A549 (cell line): ENCODE results near the gene HES4. TPM values are rescaled to one million over a fixed set of nuclear protein-coding genes. Genes with fewer than 3 reads are reported as not detected.
"Not testable (repeated sequence)": the region's sequence is repeated elsewhere in the genome, so short reads cannot be mapped to it uniquely, and the experiment has no call there.

ENCODE experiments used
- ATAC-seq, 2 experiments: fragments of 200-7000 bp in 1 of 2; fragments of >200 bp in 1 of 2; cut with Nextera tagmentation in 1 of 2; cut with Tn5 transposase in 1 of 2; 3 replicates each; pipeline versions ENCODE4 v1.8.0 to v1.9.1; 2018 to 2020; ENCODE audit warnings: mild to moderate bottlenecking in 1 of 2, moderate library complexity in 1 of 2
- CTCF ChIA-PET: fragments of 300-600 bp; sonication (Branson Sonifier 250); formaldehyde crosslinking; extraction: SDS; loops from one replicate; lab custom pipeline; 2021; ENCODE audit warnings: antibody characterized with exemption, inconsistent platforms; lab: Yijun Ruan, JAX
- POLR2A ChIA-PET: fragments of 350-600 bp; formaldehyde crosslinking; extraction: SDS; loops from one replicate; lab custom pipeline; 2021; ENCODE audit warnings: antibody characterized with exemption, inconsistent platforms; lab: Yijun Ruan, JAX
- DNase-seq, 2 experiments: peaks; one replicate each; pipeline versions ENCODE4 v3.0.0 to v3.0.0-alpha.2; 2011 to 2016; ENCODE audit warnings: low read depth in 1 of 2, low spot score in 1 of 2
- FAIRE-seq: peaks from 2 replicates; lab custom pipeline; 2011; peaks lifted over from hg19 to GRCh38; lab: Jason Lieb, UNC
- H3K27ac ChIP-seq, 2 experiments: fragments of >200 bp; sonication (Bioruptor Twin); formaldehyde crosslinking; 3 replicates each; pipeline ENCODE4 v1.5.1; 2016 to 2017
- H3K4me1 ChIP-seq: fragments of >200 bp; sonication (Bioruptor Twin); formaldehyde crosslinking; 3 replicates; pipeline ENCODE4 v1.6.1; 2016
- H3K4me2 ChIP-seq: fragments of >200 bp; sonication (Bioruptor Twin); formaldehyde crosslinking; 3 replicates; pipeline ENCODE4 v1.6.1; 2016
- H3K4me3 ChIP-seq: fragments of >200 bp; sonication (Bioruptor Twin); formaldehyde crosslinking; 3 replicates; pipeline ENCODE4 v1.5.1; 2016
- H3K9me3 ChIP-seq: fragments of >200 bp; sonication (Bioruptor Twin); formaldehyde crosslinking; 3 replicates; pipeline ENCODE4 v1.6.1; 2016
- BCL3 ChIP-seq: fragments of >200 bp; sonication (Bioruptor Twin); formaldehyde crosslinking; IDR thresholded peaks from 3 replicates; pipeline ENCODE4 v1.6.1; 2016
- CBX8 ChIP-seq: fragments of 200-600 bp; sonication (generic); IDR thresholded peaks from 2 replicates; pipeline ENCODE4 v1.6.1; 2016
- CEBPB ChIP-seq, 2 experiments: fragments of >200 bp in 1 of 2; sonication (Bioruptor Twin) in 1 of 2; formaldehyde crosslinking in 1 of 2; IDR thresholded peaks; 2 replicates each; pipeline ENCODE4 v1.6.1; 2012 to 2016
- CHD2 ChIP-seq: fragments of 150-350 bp; IDR thresholded peaks from 2 replicates; pipeline ENCODE4 v1.6.1; 2014; ENCODE audit warnings: low read length; ENCODE audit not compliant: partially characterized antibody
- E2F6 ChIP-seq: IDR thresholded peaks from 2 replicates; pipeline ENCODE4 v1.6.1; 2012; ENCODE audit warnings: low read depth, borderline replicate concordance
- ESRRA ChIP-seq: fragments of 150-350 bp; IDR thresholded peaks from 2 replicates; pipeline ENCODE4 v1.6.1; 2014; ENCODE audit warnings: mild to moderate bottlenecking, low read length, borderline replicate concordance
- FOSB ChIP-seq: fragments of 250-450 bp; sonication (Bioruptor Pico); IDR thresholded peaks from 2 replicates; pipeline ENCODE4 v1.5.0; 2020; ENCODE audit warnings: mild to moderate bottlenecking, moderate library complexity
- GATA3 ChIP-seq: IDR thresholded peaks from 2 replicates; pipeline ENCODE4 v1.6.1; 2012; ENCODE audit warnings: borderline replicate concordance
- HOXA7 ChIP-seq: fragments of 250-450 bp; sonication (Bioruptor Pico); IDR thresholded peaks from 2 replicates; pipeline ENCODE4 v1.5.0; 2020; ENCODE audit warnings: mild to moderate bottlenecking, moderate library complexity
- HOXB13 ChIP-seq: fragments of 250-450 bp; sonication (Bioruptor Pico); IDR thresholded peaks from 2 replicates; pipeline ENCODE4 v1.5.0; 2020; ENCODE audit warnings: low read depth, mild to moderate bottlenecking, moderate library complexity
- HOXB5 ChIP-seq: fragments of 250-450 bp; sonication (Bioruptor Pico); IDR thresholded peaks from 2 replicates; pipeline ENCODE4 v1.5.0; 2020; ENCODE audit warnings: mild to moderate bottlenecking, moderate library complexity
- JUNB ChIP-seq: fragments of >200 bp; sonication (Bioruptor Twin); formaldehyde crosslinking; IDR thresholded peaks from 2 replicates; pipeline ENCODE4 v1.6.1; 2016
- KDM5A ChIP-seq: fragments of 200-600 bp; sonication (generic); IDR thresholded peaks from 2 replicates; pipeline ENCODE4 v1.6.1; 2016; ENCODE audit warnings: antibody characterized with exemption, mild to moderate bottlenecking
- MAFK ChIP-seq: fragments of 450-650 bp; IDR thresholded peaks from 2 replicates; pipeline ENCODE4 v1.6.1; 2014; ENCODE audit not compliant: partially characterized antibody
- MAZ ChIP-seq: fragments of 150-350 bp; IDR thresholded peaks from 2 replicates; pipeline ENCODE4 v1.6.1; 2014; ENCODE audit warnings: antibody characterized with exemption, low read depth, low read length, borderline replicate concordance
- NPAS2 ChIP-seq: fragments of 250-450 bp; sonication (Bioruptor Pico); IDR thresholded peaks from 2 replicates; pipeline ENCODE4 v1.8.0; 2022; ENCODE audit warnings: mild to moderate bottlenecking, moderate library complexity, borderline replicate concordance
- PBX3 ChIP-seq: IDR thresholded peaks from 2 replicates; pipeline ENCODE4 v1.6.1; 2012
- POLR2AphosphoS2 ChIP-seq: conservative IDR thresholded peaks from 2 replicates; pipeline ENCODE4 v1.6.1; 2012; ENCODE audit warnings: low read length, improper control_type of control experiment, inconsistent platforms
- RAD21 ChIP-seq, 2 experiments: fragments of >200 bp in 1 of 2; sonication (Bioruptor Twin) in 1 of 2; formaldehyde crosslinking in 1 of 2; IDR thresholded peaks in 1 of 2; conservative IDR thresholded peaks in 1 of 2; 2 replicates in 1 of 2; 3 replicates in 1 of 2; pipeline ENCODE4 v1.6.1; 2012 to 2018; ENCODE audit warnings: inconsistent platforms in 1 of 2
- RCOR1 ChIP-seq: fragments of 150-350 bp; IDR thresholded peaks from 2 replicates; pipeline ENCODE4 v1.6.1; 2014; ENCODE audit warnings: antibody characterized with exemption, low read length, low read depth
- RNF2 ChIP-seq: fragments of 200-600 bp; sonication (generic); IDR thresholded peaks from 2 replicates; pipeline ENCODE4 v1.6.1; 2016; ENCODE audit warnings: low read depth, mild to moderate bottlenecking, antibody characterized with exemption, moderate library complexity, borderline replicate concordance
- SMC3 ChIP-seq: fragments of >200 bp; sonication (Bioruptor Twin); formaldehyde crosslinking; IDR thresholded peaks from 3 replicates; pipeline ENCODE4 v1.6.1; 2018; ENCODE audit warnings: inconsistent platforms
- TFCP2L1 ChIP-seq: fragments of 250-450 bp; sonication (Bioruptor Pico); IDR thresholded peaks from 2 replicates; pipeline ENCODE4 v1.5.0; 2021; ENCODE audit warnings: mild to moderate bottlenecking
- ZC3H11A ChIP-seq: fragments of 450-650 bp; IDR thresholded peaks from 2 replicates; pipeline ENCODE4 v1.6.1; 2014; ENCODE audit warnings: antibody characterized with exemption, mild to moderate bottlenecking
- ZFP36 ChIP-seq: fragments of 450-650 bp; IDR thresholded peaks from 2 replicates; pipeline ENCODE4 v1.6.1; 2014; ENCODE audit warnings: borderline replicate concordance; ENCODE audit not compliant: partially characterized antibody
- ZNF302 ChIP-seq: fragments of 250-450 bp; sonication (Bioruptor Pico); IDR thresholded peaks from 2 replicates; pipeline ENCODE4 v1.9.0; 2021; ENCODE audit warnings: inconsistent platforms, mild to moderate bottlenecking, moderate library complexity
- WGBS: methylation state at CpG from one replicate; pipeline ENCODE4 v1.1.6; 2017; ENCODE audit errors: missing lambda C conversion rate; 5-methylcytosine and 5-hydroxymethylcytosine counted together
- polyA plus RNA-seq, 4 experiments: library from polyadenylated mRNA; depleted of rRNA in 3 of 4; stranded (reverse); fragments of >200 nt; fragmentation: RNase III in 1 of 4; extraction: RNeasy Plus Mini Kit Qiagen cat#74134 plus additional on column Dnase treatment in 1 of 4; gene quantifications; 2 replicates in 3 of 4; 3 replicates in 1 of 4; pipeline ENCODE4 v1.2.3, GENCODE V29; 2011 to 2017
- TF ChIP-seq, protein P1 (sequence below): fragments of 250-450 bp; sonication (Bioruptor Pico); IDR thresholded peaks from 2 replicates; pipeline ENCODE4 v1.5.0; 2021; ENCODE audit warnings: mild to moderate bottlenecking, moderate library complexity, borderline replicate concordance
- TF ChIP-seq, protein P2 (sequence below): fragments of >200 bp; sonication (Bioruptor Twin); formaldehyde crosslinking; IDR thresholded peaks from 3 replicates; pipeline ENCODE4 v1.5.1; 2016
- TF ChIP-seq, protein P3 (sequence below): fragments of >200 bp; sonication (Bioruptor Twin); formaldehyde crosslinking; IDR thresholded peaks from 2 replicates; pipeline ENCODE4 v1.6.1; 2016

HES4 gene
- polyA plus RNA-seq, 2 of the 4 experiments (the other 2 are of a cell fraction) = 5.9 to 8.4 TPM

DNA sequence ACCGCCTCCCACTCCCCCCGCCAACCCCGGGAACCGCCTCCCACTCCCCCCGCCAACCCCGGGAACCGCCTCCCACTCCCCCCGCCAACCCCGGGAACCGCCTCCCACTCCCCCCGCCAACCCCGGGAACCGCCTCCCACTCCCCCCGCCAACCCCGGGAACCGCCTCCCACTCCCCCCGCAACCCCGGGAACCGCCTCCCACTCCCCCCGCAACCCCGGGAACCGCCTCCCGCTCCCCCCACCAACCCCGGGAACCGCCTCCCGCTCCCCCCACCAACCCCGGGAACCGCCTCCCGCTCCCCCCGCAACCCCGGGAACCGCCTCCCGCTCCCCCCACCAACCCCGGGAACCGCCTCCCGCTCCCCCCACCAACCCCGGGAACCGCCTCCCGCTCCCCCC is 23.1 kb downstream of the HES4 start:
- CTCF ChIA-PET = interaction anchor here (0.9 to 3.7 kb wide), 10 partner anchors 10 to 110 kb away, joined by 3 to 26 read pairs (median 4); partner anchors contain the start of gene PLEKHN1
- not testable (repeated sequence) for ATAC-seq, H3K9me3 ChIP-seq, DNase-seq, FAIRE-seq, H3K4me1 ChIP-seq
- POLR2A ChIA-PET = interaction anchor here (0.9 to 1.4 kb wide), 5 partner anchors 9 to 36 kb away, joined by 3 to 14 read pairs (median 4); partner anchors contain the start of genes NOC2L and PLEKHN1
- Histone ChIP-seq H3K27ac (peak overlapping the region in 1 of 2 experiments; percentile 90; a peak in 3 of 6 replicates), H3K4me3 (peak overlapping the region; percentile 38; the same call in 1 of the 3 replicates), H3K4me2 (peak overlapping the region; percentile 82)
- TF ChIP-seq GATA3 = peak; percentile 62
- no CpG with 5 or more reads among the region's 39 CpGs for WGBS

- no peak for FAIRE-seq
- Histone ChIP-seq H3K27ac (peak overlapping the region; percentile 69 to 90), H3K4me2 (peak overlapping the region; percentile 82), H3K4me3 (peak overlapping the region; percentile 38), H3K4me1 (peaks cover 7% of the 10 kb centered on the region; the same call in 1 of the 3 replicates), H3K9me3 (no peaks in the 10 kb centered on the region)
- WGBS = 6% methylated on average over 6 of the region's 40 CpGs
- DNase-seq = peak; percentile 80 to 84
- ATAC-seq = peak; percentile 82 to 94
- ChIA-PET POLR2A (interaction anchor here (0.9 to 1.4 kb wide), 5 partner anchors 8 to 35 kb away, joined by 3 to 14 read pairs (median 4); partner anchors contain the start of genes NOC2L and PLEKHN1), CTCF (interaction anchor here (0.6 to 3.7 kb wide), 12 partner anchors 8 to 111 kb away, joined by 3 to 26 read pairs (median 3); partner anchors contain the start of gene PLEKHN1)
- TF ChIP-seq BCL3 (no peak), HOXB5 (no peak), CEBPB (IDR thresholded peaks at IDR 0.05) (no peak), KDM5A (no peak), SMC3 (peak; percentile 58), FOSB (CRISPR knock-in tag) (no peak), NPAS2 (CRISPR knock-in tag) (no peak), PBX3 (no peak), MAFK (no peak), CBX8 (no peak), ZNF302 (CRISPR knock-in tag) (no peak), CHD2 (no peak), MAZ (0 out of 2 replicates have a peak, but pooled peaks have one; percentile 11), E2F6 (no peak), ZFP36 (no peak), RAD21 (conservative IDR thresholded peaks at IDR 0.05 in 1 of 2, IDR thresholded peaks at IDR 0.05 in 1 of 2) (peak; percentile 52 to 54), ESRRA (no peak), RNF2 (no peak), RCOR1 (no peak), ZC3H11A (no peak), JUNB (no peak), TFCP2L1 (CRISPR knock-in tag) (no peak), HOXA7 (CRISPR knock-in tag) (no peak), POLR2AphosphoS2 (no peak), HOXB13 (CRISPR knock-in tag) (no peak)
- TF ChIP-seq, protein P1, sequence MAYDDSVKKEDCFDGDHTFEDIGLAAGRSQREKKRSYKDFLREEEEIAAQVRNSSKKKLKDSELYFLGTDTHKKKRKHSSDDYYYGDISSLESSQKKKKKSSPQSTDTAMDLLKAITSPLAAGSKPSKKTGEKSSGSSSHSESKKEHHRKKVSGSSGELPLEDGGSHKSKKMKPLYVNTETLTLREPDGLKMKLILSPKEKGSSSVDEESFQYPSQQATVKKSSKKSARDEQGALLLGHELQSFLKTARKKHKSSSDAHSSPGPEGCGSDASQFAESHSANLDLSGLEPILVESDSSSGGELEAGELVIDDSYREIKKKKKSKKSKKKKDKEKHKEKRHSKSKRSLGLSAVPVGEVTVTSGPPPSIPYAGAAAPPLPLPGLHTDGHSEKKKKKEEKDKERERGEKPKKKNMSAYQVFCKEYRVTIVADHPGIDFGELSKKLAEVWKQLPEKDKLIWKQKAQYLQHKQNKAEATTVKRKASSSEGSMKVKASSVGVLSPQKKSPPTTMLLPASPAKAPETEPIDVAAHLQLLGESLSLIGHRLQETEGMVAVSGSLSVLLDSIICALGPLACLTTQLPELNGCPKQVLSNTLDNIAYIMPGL = no peak
- TF ChIP-seq, protein P2, sequence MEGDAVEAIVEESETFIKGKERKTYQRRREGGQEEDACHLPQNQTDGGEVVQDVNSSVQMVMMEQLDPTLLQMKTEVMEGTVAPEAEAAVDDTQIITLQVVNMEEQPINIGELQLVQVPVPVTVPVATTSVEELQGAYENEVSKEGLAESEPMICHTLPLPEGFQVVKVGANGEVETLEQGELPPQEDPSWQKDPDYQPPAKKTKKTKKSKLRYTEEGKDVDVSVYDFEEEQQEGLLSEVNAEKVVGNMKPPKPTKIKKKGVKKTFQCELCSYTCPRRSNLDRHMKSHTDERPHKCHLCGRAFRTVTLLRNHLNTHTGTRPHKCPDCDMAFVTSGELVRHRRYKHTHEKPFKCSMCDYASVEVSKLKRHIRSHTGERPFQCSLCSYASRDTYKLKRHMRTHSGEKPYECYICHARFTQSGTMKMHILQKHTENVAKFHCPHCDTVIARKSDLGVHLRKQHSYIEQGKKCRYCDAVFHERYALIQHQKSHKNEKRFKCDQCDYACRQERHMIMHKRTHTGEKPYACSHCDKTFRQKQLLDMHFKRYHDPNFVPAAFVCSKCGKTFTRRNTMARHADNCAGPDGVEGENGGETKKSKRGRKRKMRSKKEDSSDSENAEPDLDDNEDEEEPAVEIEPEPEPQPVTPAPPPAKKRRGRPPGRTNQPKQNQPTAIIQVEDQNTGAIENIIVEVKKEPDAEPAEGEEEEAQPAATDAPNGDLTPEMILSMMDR = peak; percentile 35; the same call in 2 of the 3 replicates
- TF ChIP-seq, protein P3, sequence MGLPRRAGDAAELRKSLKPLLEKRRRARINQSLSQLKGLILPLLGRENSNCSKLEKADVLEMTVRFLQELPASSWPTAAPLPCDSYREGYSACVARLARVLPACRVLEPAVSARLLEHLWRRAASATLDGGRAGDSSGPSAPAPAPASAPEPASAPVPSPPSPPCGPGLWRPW = no peak
Measured at GRCh38 chr1:975896-976683, 23.8 kb downstream of the HES4 start.
